HG03469 (cell line): ENCODE results near the gene CNTNAP2.

ENCODE experiments used
- ATAC-seq: cut with Tn5 transposase; IDR thresholded peaks from one replicate; pipeline ENCODE4 v1.9.1; 2021; ENCODE audit warnings: mild to moderate bottlenecking, moderate library complexity, moderate number of reproducible peaks; ENCODE audit not compliant: unreplicated experiment

CNTNAP2 gene

GRCh38 chr7:147510923-147511322 lies 1394.3 kb downstream of the CNTNAP2 start:
- no peak for ATAC-seq

DNA sequence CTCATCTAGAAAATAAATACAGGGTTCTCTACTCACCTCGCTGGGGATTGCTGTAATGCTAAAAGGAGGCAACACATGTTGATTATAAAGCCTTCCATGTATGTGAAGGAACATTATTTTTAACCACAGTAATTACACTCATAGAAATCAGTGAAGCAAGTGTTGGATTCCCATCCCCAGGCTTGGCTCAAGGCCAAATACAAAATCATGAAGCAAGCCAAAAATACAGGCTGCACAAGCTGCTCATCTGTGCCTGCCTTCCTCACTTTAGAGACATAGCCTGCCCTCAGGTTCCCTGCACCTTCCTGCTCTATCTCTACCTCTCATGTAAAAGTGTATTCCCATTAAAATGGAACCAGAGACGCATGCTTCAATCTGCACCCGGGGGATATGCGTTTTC lies 1396.8 kb downstream of the CNTNAP2 start:
- ATAC-seq, result no peak

GRCh38 chr7:147516391-147516790 lies 1399.8 kb downstream of the CNTNAP2 start:
- ATAC-seq, result no peak

DNA sequence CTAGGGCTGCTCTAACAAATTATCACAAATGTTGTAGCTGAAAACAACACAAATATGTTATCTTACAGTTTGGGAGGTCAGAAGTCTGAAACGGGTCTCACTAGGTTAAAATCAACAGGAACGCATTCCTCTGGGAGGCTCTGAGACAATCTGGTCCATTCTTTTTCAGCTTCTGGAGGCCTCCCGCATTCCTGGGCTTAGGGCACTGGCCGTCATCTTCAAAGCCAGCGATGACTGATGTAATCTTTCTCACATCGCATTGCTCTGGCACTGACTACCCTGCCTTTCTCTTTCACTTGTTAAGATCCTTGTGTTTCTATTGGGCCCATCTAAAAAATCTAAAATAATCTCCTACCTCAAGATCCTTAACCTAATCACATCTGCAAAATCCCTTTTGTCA lies 1402.5 kb downstream of the CNTNAP2 start:
- ATAC-seq, result no peak

GRCh38 chr7:147523056-147523455 lies 1406.5 kb downstream of the CNTNAP2 start:
- ATAC-seq, result no peak

DNA sequence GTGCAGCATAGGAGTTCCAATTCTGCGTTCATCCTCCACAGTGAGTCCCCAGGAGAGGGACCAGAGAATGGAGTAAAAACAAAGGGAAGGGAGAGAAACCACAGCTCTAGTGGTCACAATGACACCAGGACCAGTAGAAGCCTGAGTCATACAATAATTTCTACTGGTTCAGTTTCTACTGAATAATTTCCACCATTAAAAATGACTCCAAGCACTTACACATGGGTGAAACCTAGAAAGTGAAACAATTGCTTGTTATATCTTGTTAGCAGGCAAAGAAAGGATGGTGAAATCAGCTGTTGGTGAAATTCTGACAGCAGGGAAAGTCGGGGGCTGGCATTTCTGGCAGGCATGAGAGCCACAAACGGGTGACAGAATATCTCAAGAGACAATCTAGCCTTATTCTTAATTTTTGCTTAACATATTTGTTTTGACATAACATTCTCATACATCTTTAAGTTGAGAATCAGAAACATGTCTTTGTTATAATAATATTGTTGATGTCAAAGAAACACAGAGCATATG lies 1408.2 kb downstream of the CNTNAP2 start:
- ATAC-seq, result no peak

DNA sequence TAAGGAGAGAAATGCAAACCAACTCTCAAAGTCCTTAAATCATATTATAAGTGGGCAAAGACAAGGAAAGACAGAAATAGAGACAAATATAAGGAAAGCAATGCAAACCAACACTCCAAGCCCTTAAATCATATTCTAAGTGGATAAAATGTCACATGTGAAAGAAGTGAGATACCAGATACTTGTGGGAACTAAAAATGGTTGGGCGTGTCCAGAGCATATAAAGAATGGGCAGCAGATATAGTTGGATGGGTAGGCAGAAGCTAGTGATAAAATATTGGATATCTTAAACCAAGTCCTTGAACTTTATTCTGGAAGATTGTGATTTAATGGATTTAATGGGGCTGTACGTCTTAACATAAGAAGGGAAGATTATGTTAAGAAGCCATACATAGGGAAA lies 1408.7 kb downstream of the CNTNAP2 start:
- no peak for ATAC-seq

DNA sequence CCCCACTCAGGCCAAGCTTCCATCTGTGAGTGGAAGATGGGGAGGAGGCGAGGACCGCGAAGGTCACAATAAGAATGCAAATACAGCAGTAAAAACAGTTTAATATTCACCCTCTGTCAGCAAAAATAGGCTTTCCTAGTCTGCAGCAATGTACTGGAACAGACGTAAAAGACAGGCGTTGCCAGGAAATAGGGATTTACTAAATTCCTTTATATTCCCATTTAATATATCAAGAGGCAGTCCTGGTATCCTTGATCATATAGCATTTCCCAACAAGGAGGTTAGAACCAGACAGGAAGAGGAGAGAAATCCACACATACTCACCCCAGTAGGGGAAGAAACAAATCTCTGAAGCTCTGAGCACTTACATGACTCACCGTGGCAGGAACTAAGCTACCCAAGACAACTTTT lies 1419.1 kb downstream of the CNTNAP2 start:
- no peak for ATAC-seq

DNA sequence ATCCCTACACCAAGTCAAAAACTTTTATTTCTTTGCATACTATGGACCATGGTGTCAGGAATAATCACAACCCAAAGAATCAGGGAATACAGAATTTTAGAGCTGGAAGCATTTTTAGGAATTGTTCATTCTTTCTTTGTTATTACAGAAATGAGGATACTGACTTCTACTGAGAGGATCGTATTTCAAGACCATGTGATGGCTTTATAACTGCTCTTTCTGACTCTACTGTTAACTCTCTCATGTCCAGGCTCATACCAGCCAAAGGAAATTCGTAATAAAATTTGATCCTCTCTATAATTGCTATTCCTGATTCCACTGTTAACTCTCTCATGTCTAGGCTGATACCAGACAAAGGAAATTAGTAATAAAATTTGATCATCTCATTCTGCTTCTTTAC lies 1423.1 kb downstream of the CNTNAP2 start:
- ATAC-seq, result no peak

DNA sequence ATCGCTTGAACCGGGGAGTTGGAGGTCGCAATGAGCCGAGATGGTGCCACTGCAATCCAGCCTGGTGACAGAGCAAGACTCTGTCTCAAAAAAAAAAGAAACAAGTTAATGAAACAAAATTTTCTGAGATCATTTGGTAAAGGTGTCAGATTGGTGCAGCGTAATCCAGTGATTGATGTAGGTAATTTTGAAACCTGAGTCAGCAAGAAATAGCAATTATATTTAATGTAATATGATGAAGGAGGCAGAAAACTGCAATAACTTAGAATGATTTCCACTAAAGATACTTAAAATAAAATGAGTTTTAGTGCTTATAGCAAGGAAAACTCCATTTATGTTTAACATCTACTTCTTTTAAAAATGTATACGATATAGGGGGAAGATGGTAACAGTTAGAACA lies 1424.1 kb downstream of the CNTNAP2 start:
- ATAC-seq, result no peak

DNA sequence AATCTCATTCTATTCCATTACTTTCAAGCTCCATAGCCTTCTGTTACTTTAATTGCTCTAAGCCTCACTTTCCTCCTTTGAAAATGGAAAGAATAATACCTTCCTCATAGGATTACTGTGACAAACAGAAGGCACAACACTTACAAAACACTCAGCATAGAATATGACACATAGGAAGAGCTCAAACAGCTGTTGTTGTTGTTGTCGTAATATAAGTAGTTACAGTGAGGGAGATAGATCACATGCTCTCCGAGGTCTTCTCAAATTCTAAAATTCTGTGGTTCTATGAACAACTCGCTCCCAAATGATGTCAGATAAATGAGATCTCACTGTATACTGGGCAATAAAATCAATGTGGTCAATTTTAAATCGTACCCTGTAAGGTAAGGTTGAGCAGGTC lies 1424.7 kb downstream of the CNTNAP2 start:
- no peak for ATAC-seq

DNA sequence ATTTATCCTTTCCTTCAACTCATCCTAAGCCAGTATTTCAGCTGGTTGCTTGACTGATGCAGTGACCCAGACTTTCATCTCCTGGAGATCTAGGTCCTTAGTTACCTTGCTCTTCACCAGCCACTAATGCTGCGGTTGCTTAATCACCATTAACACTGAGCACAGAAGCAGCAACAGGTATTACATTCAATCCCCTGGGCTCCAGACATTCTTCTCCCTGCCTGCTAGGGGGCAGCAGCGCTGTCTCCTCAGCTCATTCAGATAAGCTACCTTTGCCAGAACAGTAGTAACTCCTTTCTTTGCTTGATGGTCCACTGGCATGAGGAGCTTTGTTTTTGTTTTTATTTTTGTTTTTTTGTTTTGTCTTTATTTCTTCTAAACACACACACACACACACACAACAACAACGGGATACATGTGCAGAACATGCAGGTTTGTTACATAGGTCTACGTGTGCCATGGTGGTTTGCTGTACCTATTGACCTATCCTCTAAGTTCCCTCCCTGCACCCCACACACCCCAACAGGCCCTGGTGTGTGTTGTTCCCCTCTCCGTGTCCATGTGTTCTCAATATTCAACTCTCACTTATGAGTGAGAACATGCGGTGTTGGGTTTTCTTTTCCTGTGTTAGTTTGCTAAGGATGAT lies 1430.8 kb downstream of the CNTNAP2 start:
- ATAC-seq, result no peak

DNA sequence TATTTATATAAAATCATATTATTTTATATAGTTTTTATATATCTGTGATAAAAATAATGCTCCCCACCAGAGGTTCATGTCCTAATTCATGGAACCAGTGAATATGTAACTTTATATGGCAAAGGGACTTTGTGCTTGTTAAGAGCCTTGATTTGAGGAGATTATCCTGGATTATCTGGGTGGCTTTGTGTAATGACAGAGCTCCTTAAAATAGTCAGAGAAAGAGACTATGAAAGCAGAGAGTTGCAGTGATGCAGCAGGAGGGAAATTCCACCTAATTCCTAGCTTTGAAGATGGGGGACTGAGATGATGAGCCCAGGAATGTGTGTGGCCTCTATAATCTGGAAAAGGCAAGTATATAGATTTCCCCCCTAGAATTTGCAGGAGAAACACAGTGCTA lies 1439.7 kb downstream of the CNTNAP2 start:
- no peak for ATAC-seq

- ATAC-seq, result no peak
These were observed 1447.1 kb downstream of the CNTNAP2 start for GRCh38 chr7:147563669-147564068.

GRCh38 chr7:147564786-147565476 lies 1448.3 kb downstream of the CNTNAP2 start:
- ATAC-seq, result no peak

GRCh38 chr7:147567043-147567442 lies 1450.4 kb downstream of the CNTNAP2 start:
- no peak for ATAC-seq

- no peak for ATAC-seq
These were observed 1452.7 kb downstream of the CNTNAP2 start for GRCh38 chr7:147569116-147569913.

DNA sequence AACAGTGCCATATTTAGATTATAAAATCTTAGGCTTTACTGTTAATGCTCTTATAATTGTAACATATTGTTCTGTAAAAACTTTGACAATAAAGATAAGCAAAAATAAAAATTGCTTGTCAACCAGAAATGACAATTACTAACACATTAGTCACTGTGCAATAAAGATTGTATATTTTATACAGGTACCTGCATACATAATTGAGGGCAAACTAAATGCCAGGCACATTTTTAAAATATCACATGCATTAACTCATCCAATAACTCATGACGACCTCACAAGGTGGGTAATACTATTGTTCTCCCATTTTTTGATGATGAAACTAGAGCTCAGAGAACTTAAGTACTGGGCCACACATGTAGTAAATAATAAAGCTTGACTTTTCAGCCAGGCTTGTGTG lies 1453.8 kb downstream of the CNTNAP2 start:
- no peak for ATAC-seq

- ATAC-seq, result no peak
These were observed 1455.0 kb downstream of the CNTNAP2 start for GRCh38 chr7:147571436-147572185.

- no peak for ATAC-seq
These were observed 1461.6 kb downstream of the CNTNAP2 start for GRCh38 chr7:147578196-147578595.

GRCh38 chr7:147579148-147579547 lies 1462.5 kb downstream of the CNTNAP2 start:
- no peak for ATAC-seq
